ENCODE results near the gene DCHS1. TPM values are rescaled to one million over a fixed set of nuclear protein-coding genes. Genes with fewer than 3 reads are reported as not detected.

Gene DCHS1
- total and polyA plus RNA-seq, 2 experiments from 2014 or later = 16.0 to 60.2 TPM

DNA sequence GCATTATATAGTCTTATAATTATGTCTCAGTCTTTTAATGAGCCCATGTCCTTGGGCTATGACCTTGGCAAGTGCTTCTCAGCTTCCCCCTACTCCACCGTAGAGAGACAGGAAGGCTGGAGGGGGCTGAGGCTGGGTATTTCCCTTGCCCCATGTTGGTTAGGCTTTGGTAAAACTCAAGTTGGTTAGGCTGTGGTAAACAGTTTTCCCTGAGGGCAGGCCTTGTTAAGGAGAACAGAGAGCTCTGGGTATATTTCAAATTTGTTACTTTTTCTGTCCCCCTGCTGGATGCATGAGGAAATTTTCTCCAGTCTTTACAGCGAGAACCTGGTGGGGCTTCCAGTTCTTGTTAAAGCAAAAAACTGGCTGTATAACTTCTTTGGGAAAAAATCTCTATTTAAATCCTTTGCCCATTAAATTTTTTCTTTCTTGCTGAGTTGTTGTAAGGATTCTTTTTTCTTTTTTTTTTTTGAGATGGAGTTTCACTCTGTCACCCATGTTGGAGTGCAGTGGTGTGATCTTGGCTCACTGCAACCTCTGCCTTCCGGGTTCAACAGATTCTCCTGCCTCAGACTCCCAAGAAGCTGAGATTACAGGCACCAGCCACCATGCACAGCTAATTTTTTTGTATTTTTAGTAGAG lies 12.2 kb upstream of the DCHS1 start:
- no peak overlapping the region for H3K4me3 ChIP-seq
- no peaks in the 10 kb centered on the region for H3K27me3 ChIP-seq
- no peaks in the 10 kb centered on the region for H3K9me3 ChIP-seq (ENCODE audit: low read depth)
- peak; percentile 22 to 64 for DNase-seq (ENCODE audit: low read depth in 1 of 2, low spot score in 1 of 2)
- no peaks in the 10 kb centered on the region for H3K4me1 ChIP-seq (ENCODE audit: low read depth)
- TF ChIP-seq, protein P1, sequence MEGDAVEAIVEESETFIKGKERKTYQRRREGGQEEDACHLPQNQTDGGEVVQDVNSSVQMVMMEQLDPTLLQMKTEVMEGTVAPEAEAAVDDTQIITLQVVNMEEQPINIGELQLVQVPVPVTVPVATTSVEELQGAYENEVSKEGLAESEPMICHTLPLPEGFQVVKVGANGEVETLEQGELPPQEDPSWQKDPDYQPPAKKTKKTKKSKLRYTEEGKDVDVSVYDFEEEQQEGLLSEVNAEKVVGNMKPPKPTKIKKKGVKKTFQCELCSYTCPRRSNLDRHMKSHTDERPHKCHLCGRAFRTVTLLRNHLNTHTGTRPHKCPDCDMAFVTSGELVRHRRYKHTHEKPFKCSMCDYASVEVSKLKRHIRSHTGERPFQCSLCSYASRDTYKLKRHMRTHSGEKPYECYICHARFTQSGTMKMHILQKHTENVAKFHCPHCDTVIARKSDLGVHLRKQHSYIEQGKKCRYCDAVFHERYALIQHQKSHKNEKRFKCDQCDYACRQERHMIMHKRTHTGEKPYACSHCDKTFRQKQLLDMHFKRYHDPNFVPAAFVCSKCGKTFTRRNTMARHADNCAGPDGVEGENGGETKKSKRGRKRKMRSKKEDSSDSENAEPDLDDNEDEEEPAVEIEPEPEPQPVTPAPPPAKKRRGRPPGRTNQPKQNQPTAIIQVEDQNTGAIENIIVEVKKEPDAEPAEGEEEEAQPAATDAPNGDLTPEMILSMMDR (IDR thresholded peaks at IDR 0.05; ENCODE audit: low read depth, low read length) = peak; percentile 58
- no peak overlapping the region for H3K27ac ChIP-seq
- no peaks in the 10 kb centered on the region for H3K36me3 ChIP-seq

DNA sequence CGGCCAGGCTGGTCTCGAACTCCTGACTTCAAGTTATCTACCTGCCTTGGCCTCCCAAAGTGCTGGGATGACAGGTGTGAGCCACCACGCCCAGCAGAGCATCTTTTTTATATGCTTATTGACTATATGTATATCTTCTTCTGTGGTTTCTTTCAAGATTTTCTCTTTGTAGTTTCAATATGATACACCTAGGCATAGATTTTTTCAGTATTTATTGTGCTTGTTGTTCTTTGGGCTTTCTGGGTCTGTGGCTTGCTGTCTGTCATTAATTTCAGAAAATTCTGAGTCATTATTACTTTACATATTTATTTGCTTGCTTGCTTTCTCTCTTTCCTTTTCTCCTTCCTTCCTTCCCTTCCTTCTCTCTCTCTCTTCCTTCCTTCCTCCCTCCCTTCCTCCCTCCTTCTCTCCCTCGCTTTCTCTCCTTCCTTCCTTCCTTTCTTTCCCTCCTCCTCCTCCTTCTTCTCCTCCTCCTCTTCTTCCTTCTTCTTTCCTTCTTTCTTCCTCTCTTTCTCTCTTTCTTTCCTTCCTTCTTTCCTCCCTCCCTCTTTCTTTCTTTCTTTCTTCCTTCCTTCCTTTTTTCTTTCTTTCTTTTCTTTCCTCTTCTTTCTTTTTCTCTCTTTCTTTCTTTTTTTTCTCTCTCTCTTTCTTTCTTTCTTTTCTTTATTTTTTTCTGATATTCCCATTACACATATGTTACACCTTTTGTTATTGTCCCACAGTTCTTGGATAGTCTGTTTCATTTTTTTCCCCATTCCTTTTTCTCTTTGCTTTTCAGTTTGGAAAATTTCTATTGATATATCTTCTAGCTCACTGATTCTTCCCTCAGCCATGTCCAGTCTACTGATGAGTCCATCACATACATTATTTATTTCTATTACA lies 10.9 kb upstream of the DCHS1 start:
- DNase-seq (ENCODE audit: low read depth in 1 of 2, low spot score in 1 of 2) = no peak
- no peaks in the 10 kb centered on the region for H3K9me3 ChIP-seq (ENCODE audit: low read depth)
- no peaks in the 10 kb centered on the region for H3K36me3 ChIP-seq
- TF ChIP-seq, protein P1 (IDR thresholded peaks at IDR 0.05; ENCODE audit: low read depth, low read length) = no peak
- H3K4me1 ChIP-seq (ENCODE audit: low read depth) = no peaks in the 10 kb centered on the region
- no peaks in the 10 kb centered on the region for H3K27me3 ChIP-seq
- no peak overlapping the region for H3K4me3 ChIP-seq
- H3K27ac ChIP-seq = no peak overlapping the region

DNA sequence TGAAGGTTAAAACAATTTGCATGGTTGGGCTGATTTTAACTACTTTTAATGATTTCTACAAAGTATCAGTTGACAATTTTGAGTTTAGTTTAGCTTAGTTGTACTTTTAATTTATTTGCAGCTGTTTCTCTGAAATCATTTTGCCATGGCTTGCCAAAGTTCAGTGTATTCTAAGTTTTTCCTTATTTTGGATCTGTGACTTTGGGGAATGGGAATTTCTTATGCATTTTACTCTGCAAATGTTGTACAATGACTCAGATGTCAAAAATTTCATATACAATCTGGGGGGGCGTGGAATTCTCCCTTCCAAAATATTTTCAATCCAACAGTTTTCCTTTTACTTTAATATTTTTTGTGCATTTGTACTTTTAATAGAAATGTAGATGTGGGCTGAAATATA lies 8.9 kb upstream of the DCHS1 start:
- TF ChIP-seq, protein P1 (IDR thresholded peaks at IDR 0.05; ENCODE audit: low read depth, low read length) = no peak
- H3K27me3 ChIP-seq = no peaks in the 10 kb centered on the region
- no peak overlapping the region for H3K27ac ChIP-seq
- H3K9me3 ChIP-seq (ENCODE audit: low read depth) = no peaks in the 10 kb centered on the region
- DNase-seq (ENCODE audit: low read depth in 1 of 2, low spot score in 1 of 2) = no peak
- H3K36me3 ChIP-seq = no peaks in the 10 kb centered on the region
- H3K4me3 ChIP-seq = no peak overlapping the region
- no peaks in the 10 kb centered on the region for H3K4me1 ChIP-seq (ENCODE audit: low read depth)

DNA sequence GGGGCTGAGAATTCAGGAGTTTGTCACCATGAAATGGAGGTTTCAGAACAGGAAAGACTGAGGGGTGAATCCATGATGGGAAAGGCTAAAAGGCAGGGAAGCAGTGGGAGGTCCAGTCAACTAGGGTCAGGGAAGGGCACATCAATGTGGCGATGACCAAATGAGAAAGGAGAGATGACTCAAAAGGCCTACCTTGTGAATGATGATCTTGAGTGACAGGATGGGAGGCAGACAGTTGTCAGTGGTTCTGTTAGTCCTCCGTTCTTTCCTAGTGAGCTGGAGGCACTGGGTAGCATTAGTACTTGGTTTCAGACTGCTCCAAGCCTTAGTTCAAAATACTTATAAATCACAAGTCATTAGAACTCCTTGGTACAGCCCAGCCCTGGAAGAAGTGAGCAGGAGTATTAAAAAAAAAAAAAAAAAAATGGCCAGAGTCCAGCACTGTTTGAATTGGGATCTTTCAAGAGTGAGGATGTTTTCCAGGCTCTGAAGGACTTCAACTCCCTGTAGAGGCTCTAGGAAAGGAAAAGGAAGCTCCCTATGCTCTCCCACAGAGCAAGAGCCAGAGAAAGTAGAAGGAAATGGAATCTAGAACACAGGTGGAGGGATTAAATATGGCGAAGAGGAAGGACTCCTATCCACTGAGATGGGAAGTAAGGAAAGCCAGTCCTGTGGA lies 8.3 kb upstream of the DCHS1 start:
- H3K27me3 ChIP-seq = no peaks in the 10 kb centered on the region
- no peaks in the 10 kb centered on the region for H3K36me3 ChIP-seq
- H3K4me1 ChIP-seq (ENCODE audit: low read depth) = no peaks in the 10 kb centered on the region
- H3K4me3 ChIP-seq = no peak overlapping the region
- no peak overlapping the region for H3K27ac ChIP-seq
- TF ChIP-seq, protein P1 (IDR thresholded peaks at IDR 0.05; ENCODE audit: low read depth, low read length) = no peak
- no peaks in the 10 kb centered on the region for H3K9me3 ChIP-seq (ENCODE audit: low read depth)
- DNase-seq (ENCODE audit: low read depth in 1 of 2, low spot score in 1 of 2) = peak in 1 of 2 donors; percentile 16

DNA sequence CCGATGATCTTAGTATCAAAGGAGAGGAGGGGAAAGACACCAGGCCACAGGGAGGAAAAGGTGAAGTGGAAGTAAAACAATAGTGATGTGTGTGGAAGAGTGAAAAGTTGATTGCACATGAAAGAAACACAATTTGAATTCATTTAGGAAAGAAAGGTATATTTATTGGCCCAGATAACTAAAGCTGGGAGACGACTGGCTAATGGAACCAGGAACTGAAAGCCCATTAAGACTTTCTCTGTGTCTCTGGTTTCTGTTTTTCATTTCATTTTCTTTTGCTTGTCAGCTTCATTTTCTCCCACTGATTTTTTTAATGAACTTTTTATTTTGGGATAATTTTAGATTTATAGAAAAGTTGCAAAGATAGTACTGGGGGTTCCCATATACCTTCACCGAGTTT lies 5.1 kb upstream of the DCHS1 start:
- no peaks in the 10 kb centered on the region for H3K9me3 ChIP-seq (ENCODE audit: low read depth)
- H3K27ac ChIP-seq = no peak overlapping the region
- H3K36me3 ChIP-seq = no peaks in the 10 kb centered on the region
- H3K4me3 ChIP-seq = no peak overlapping the region
- TF ChIP-seq, protein P1 (IDR thresholded peaks at IDR 0.05; ENCODE audit: low read depth, low read length) = no peak
- H3K27me3 ChIP-seq = no peaks in the 10 kb centered on the region
- peaks cover 7% of the 10 kb centered on the region for H3K4me1 ChIP-seq (ENCODE audit: low read depth)
- DNase-seq (ENCODE audit: low read depth in 1 of 2, low spot score in 1 of 2) = no peak

Measured in cardiac muscle cell (in vitro differentiated cells and primary cell).